Measurements from ENCODE around the gene SPON1.

DNA sequence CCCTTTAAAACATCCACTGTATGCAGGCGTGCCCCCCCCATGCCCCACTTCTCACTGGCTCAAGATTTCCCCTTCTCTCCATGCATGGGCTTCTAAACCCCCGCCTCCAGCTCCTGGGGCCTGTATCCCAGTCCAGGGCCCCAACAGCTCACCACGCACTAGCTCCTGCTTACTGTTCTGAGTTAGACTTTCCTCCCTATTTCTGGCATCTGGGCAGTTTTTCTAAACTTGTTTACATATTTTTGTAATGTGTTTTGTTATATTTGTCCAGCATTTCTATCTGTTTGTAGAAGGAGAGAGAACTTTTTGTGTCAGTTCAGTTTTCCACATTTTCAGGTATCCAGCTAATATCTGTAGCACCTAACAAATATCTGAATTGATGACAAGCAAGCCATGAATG is 178.5 kb downstream of the SPON1 start:
- TF ChIP-seq, protein P1, sequence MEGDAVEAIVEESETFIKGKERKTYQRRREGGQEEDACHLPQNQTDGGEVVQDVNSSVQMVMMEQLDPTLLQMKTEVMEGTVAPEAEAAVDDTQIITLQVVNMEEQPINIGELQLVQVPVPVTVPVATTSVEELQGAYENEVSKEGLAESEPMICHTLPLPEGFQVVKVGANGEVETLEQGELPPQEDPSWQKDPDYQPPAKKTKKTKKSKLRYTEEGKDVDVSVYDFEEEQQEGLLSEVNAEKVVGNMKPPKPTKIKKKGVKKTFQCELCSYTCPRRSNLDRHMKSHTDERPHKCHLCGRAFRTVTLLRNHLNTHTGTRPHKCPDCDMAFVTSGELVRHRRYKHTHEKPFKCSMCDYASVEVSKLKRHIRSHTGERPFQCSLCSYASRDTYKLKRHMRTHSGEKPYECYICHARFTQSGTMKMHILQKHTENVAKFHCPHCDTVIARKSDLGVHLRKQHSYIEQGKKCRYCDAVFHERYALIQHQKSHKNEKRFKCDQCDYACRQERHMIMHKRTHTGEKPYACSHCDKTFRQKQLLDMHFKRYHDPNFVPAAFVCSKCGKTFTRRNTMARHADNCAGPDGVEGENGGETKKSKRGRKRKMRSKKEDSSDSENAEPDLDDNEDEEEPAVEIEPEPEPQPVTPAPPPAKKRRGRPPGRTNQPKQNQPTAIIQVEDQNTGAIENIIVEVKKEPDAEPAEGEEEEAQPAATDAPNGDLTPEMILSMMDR (IDR thresholded peaks at IDR 0.05): no peak
- TF ChIP-seq ETV6 (CRISPR knock-in tag; IDR thresholded peaks at IDR 0.05): no peak
- TF ChIP-seq HMGA2 (CRISPR knock-in tag; IDR thresholded peaks at IDR 0.05): no peak
